Astrocyte of the cerebellum (primary cell): ENCODE results near the gene MACC1.

Experiments used
- DNase-seq: peaks from one replicate; pipeline ENCODE4 v3.0.0-alpha.2; 2011; ENCODE audit warnings: low read depth
- H3K4me3 ChIP-seq: 2 replicates; pipeline ENCODE4 v1.5.1; 2011; ENCODE audit warnings: mild to moderate bottlenecking, low read depth, low read length, moderate library complexity
- CTCF ChIP-seq: IDR thresholded peaks from 2 replicates; pipeline ENCODE4 v1.5.1; 2012; ENCODE audit warnings: low read length, low read depth, moderate library complexity, mild to moderate bottlenecking; ENCODE audit errors: missing control alignments
- in situ Hi-C: cut with HindIII; loops from 2 replicates; pipeline ENCODE4 v1.10.0; 2017; ENCODE audit warnings: low sequenced_read_pairs

Gene MACC1

GRCh38 chr7:20224025-20224424 is 6.8 kb upstream of the MACC1 start:
- DNase-seq = no peak
- no peak overlapping the region for H3K4me3 ChIP-seq
- in situ Hi-C loops = no loop called here
- no peak for TF ChIP-seq CTCF

GRCh38 chr7:20223356-20223755 is 6.2 kb upstream of the MACC1 start:
- H3K4me3 ChIP-seq = no peak overlapping the region
- no peak for TF ChIP-seq CTCF
- in situ Hi-C loops = no loop called here
- DNase-seq = no peak

GRCh38 chr7:20222219-20222828 is 5.1 kb upstream of the MACC1 start:
- H3K4me3 ChIP-seq = no peak overlapping the region
- in situ Hi-C loops = no loop called here
- no peak for TF ChIP-seq CTCF
- DNase-seq = no peak

GRCh38 chr7:20220921-20221547 is 3.9 kb upstream of the MACC1 start:
- DNase-seq = peak; percentile 97
- in situ Hi-C loops = no loop called here
- no peak overlapping the region for H3K4me3 ChIP-seq
- TF ChIP-seq CTCF = no peak

- in situ Hi-C loops = no loop called here
- DNase-seq = no peak
- TF ChIP-seq CTCF = no peak
- no peak overlapping the region for H3K4me3 ChIP-seq
Measured at GRCh38 chr7:20220293-20220761, 3.1 kb upstream of the MACC1 start.

- TF ChIP-seq CTCF = no peak
- DNase-seq = peak; percentile 74
- no peak overlapping the region for H3K4me3 ChIP-seq
- in situ Hi-C loops = no loop called here
Measured at GRCh38 chr7:20219446-20220292, 2.5 kb upstream of the MACC1 start.
